Measurements from ENCODE around the gene CD68.
A peak's percentile ranks its signal among the peaks of the same experiment; 100 is the strongest.

Gene CD68

DNA sequence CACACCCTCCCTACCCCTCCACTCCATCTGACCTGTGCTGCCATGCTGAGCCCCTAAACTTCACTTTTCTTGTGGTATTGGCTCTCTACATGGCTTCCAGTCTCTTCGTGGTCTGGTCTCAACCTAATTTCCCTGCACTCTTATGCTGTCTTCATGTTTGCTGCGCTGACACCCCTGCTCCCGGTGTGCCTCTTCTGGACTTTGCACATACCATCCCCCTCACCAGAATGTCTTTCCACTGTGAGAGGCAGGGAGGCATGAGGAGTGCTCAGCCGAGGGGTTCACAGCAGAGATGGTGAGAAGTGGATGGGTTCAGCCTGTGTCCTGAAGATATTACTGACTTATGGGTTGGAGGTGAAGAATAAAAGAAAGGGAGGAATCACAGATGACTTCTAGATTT lies 28.0 kb upstream of the CD68 start:
- H3K27ac ChIP-seq = no peak overlapping the region
- H3K4me3 ChIP-seq (ENCODE audit: low read depth in 1 of 2, low read length in 1 of 2) = no peak overlapping the region
- no peaks in the 10 kb centered on the region for H3K36me3 ChIP-seq
- TF ChIP-seq, protein P1, sequence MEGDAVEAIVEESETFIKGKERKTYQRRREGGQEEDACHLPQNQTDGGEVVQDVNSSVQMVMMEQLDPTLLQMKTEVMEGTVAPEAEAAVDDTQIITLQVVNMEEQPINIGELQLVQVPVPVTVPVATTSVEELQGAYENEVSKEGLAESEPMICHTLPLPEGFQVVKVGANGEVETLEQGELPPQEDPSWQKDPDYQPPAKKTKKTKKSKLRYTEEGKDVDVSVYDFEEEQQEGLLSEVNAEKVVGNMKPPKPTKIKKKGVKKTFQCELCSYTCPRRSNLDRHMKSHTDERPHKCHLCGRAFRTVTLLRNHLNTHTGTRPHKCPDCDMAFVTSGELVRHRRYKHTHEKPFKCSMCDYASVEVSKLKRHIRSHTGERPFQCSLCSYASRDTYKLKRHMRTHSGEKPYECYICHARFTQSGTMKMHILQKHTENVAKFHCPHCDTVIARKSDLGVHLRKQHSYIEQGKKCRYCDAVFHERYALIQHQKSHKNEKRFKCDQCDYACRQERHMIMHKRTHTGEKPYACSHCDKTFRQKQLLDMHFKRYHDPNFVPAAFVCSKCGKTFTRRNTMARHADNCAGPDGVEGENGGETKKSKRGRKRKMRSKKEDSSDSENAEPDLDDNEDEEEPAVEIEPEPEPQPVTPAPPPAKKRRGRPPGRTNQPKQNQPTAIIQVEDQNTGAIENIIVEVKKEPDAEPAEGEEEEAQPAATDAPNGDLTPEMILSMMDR (IDR thresholded peaks at IDR 0.05) = no peak
- peaks cover 34% of the 10 kb centered on the region for H3K27me3 ChIP-seq
- H3K4me1 ChIP-seq (ENCODE audit: control insufficient read depth in 1 of 2, insufficient read depth in 1 of 2, low read depth in 1 of 2, low read length in 1 of 2) = peaks cover 30 to 39% of the 10 kb centered on the region in 2 experiments
- no peaks in the 10 kb centered on the region for H3K9me3 ChIP-seq

DNA sequence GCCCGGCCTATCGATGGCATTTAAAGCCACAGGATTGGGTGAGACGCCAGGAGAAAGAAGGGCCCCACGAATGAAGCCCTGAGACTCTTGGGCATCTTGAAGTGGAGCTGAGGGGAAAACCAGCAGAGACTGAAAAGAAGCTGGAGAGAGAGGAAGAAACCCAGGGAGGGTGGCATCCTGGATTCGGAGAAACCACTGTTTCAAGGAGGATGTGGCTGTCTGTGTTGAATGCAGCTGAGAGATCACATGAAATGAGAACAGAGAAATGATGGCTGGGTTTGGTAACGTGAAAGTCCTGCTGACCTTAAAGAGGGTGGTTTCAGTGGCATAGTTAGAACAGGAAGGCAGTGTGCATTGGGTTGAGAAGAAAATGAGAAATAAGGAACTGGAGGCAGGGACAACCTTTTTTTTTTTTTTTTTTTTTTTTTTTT lies 26.8 kb upstream of the CD68 start:
- Histone ChIP-seq H3K27ac (peak overlapping the region; percentile 75), H3K27me3 (peaks cover 29% of the 10 kb centered on the region), H3K4me1 (ENCODE audit: control insufficient read depth in 1 of 2, insufficient read depth in 1 of 2, low read depth in 1 of 2, low read length in 1 of 2) (peaks cover 36 to 47% of the 10 kb centered on the region in 2 experiments), H3K9me3 (no peaks in the 10 kb centered on the region), H3K4me3 (ENCODE audit: low read depth in 1 of 2, low read length in 1 of 2) (no peak overlapping the region), H3K36me3 (no peaks in the 10 kb centered on the region)
- TF ChIP-seq, protein P1 (IDR thresholded peaks at IDR 0.05) = no peak

DNA sequence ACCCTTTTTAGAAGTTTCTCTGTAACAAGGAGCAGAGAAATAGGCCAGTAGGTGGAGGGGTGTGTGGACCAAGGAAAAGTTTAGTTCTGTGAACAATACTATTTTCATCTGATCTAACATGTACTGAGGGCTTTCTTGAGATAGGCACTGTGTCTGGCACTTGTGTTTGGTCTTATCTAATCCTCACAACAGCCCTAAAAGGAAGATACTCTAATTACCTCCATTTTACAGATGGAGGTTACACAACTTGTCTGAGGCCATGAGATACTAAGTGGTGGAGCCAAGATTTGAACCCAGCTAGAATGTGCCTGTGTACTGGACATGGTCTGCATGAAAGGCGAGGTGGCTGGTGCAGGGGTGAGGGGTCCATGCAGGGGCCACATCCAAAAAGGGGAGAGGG lies 26.1 kb upstream of the CD68 start:
- no peaks in the 10 kb centered on the region for H3K36me3 ChIP-seq
- no peak overlapping the region for H3K4me3 ChIP-seq (ENCODE audit: low read depth in 1 of 2, low read length in 1 of 2)
- H3K4me1 ChIP-seq (ENCODE audit: control insufficient read depth in 1 of 2, insufficient read depth in 1 of 2, low read depth in 1 of 2, low read length in 1 of 2) = peaks cover 41 to 51% of the 10 kb centered on the region in 2 experiments
- no peaks in the 10 kb centered on the region for H3K9me3 ChIP-seq
- H3K27me3 ChIP-seq = peaks cover 22% of the 10 kb centered on the region
- TF ChIP-seq, protein P1 (IDR thresholded peaks at IDR 0.05) = no peak
- peak overlapping the region; percentile 75 for H3K27ac ChIP-seq

DNA sequence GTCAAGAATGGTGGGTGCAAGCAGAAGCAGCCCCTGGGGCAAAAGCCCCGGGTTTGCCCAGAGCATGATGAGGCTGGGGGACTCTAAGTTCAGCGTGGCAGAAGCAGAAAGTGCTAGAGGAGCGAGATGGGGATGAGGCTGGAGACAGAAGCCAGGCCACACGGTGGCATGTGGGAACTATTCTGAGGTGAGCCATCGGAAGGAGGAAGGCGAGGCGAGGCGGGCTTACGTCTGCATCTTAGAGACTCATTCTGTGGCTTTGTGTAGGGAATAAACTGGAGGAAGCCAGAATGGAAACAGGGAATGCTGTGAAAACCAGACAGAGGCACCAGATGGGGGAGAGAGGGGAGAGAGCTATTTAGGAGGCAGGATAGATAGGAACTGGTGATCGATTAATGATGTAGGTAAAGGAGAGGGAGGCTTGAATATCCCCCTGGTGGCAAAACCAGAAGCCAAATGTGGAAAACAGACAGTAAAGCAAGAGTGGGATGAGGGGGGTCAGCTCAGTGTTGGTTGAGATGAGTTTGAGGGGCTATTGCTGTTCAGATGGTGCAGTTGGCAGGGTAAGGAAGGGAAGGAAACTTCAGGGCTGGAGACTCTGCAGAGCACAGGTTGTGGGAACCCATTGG lies 24.0 kb upstream of the CD68 start:
- Histone ChIP-seq H3K4me3 (ENCODE audit: low read depth in 1 of 2, low read length in 1 of 2) (no peak overlapping the region), H3K4me1 (ENCODE audit: control insufficient read depth in 1 of 2, insufficient read depth in 1 of 2, low read depth in 1 of 2, low read length in 1 of 2) (peaks cover 49 to 55% of the 10 kb centered on the region in 2 experiments)

DNA sequence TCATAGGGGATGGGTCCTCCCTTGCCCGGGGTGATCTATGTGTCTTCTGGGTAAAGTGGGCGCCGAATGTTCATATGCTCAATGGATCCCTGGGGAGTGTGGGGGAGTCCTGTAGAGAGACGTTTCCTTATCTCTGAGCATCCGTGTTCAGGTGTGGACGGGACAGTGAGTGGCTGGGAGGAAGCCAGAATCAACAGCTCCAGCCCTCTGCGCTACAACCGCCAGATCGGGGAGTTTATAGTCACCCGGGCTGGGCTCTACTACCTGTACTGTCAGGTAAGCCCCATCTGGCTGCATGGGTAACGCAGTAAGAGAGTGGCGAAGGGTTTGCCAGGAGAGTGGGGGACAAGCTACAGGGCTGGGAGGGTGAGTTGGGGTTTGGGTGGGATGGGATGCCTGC lies 22.8 kb upstream of the CD68 start:
- H3K9me3 ChIP-seq = no peaks in the 10 kb centered on the region
- no peaks in the 10 kb centered on the region for H3K27me3 ChIP-seq
- peaks cover 14% of the 10 kb centered on the region for H3K36me3 ChIP-seq
- peak overlapping the region; percentile 92 for H3K27ac ChIP-seq
- peaks cover 61 to 67% of the 10 kb centered on the region in 2 experiments for H3K4me1 ChIP-seq (ENCODE audit: control insufficient read depth in 1 of 2, insufficient read depth in 1 of 2, low read depth in 1 of 2, low read length in 1 of 2)
- TF ChIP-seq, protein P1 (IDR thresholded peaks at IDR 0.05) = no peak
- H3K4me3 ChIP-seq (ENCODE audit: low read depth in 1 of 2, low read length in 1 of 2) = no peak overlapping the region

More for the DNA sequence above, 24.0 kb upstream of the CD68 start:
- peaks cover 5% of the 10 kb centered on the region for H3K36me3 ChIP-seq
- no peaks in the 10 kb centered on the region for H3K9me3 ChIP-seq
- peaks cover 4% of the 10 kb centered on the region for H3K27me3 ChIP-seq
- H3K27ac ChIP-seq = no peak overlapping the region
- TF ChIP-seq, protein P1 (IDR thresholded peaks at IDR 0.05) = no peak

Data from neutrophil (primary cell).